A549 (cell line): ENCODE results near the gene ABCC5.

Experiments
- POLR2AphosphoS2 ChIP-seq: conservative IDR thresholded peaks from 2 replicates; pipeline ENCODE4 v1.6.1; 2012; ENCODE audit warnings: low read length, improper control_type of control experiment, inconsistent platforms
- TF ChIP-seq, protein P1 (sequence below): IDR thresholded peaks from 2 replicates; pipeline ENCODE4 v1.6.1; 2012

DNA sequence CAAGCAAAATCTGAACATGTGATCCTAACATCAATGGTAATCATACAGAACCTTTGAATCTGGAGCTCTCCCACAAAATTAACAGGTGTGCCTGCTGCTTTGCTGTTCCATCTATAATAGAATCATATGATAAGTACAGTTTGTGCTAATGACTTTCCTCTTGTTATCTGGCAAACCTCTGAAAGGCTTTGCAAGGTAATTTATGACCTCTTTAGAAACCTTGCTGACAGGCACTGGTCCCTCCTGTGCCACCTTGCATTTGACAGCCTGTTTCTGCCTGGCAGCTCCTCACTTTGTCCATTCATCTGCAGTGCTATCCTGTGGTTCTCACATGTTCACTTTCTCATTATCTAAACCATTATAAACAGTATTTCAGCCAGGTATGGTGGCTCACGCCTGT, 24.9 kb upstream of the ABCC5 start:
- TF ChIP-seq POLR2AphosphoS2, result no peak
- TF ChIP-seq, protein P1, sequence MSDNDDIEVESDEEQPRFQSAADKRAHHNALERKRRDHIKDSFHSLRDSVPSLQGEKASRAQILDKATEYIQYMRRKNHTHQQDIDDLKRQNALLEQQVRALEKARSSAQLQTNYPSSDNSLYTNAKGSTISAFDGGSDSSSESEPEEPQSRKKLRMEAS, result no peak
